ENCODE data around the gene UVSSA. TPM values are rescaled to one million over a fixed set of nuclear protein-coding genes. Genes with fewer than 3 reads are reported as not detected.

Gene UVSSA
- total RNA-seq, 1 experiment from 2014 or later, result 26.3 TPM

DNA sequence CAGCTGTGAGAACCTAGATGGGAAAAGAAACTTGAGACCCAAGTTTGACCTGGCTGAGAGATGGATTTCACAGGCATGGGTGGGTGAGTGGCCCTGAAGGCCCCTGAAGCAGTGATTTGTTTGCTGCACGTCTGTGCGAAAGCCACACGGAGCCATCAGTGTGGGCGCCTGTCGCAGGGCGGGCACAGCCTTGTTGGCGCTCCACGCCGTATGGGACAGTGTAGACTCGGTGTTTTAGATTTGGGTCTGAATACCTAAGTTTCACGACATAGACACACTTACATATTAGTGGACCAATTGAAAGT is 21.9 kb upstream of the UVSSA start:
- no peaks in the 10 kb centered on the region for H3K4me1 Mint-ChIP-seq (ENCODE audit: low read depth, unreplicated experiment)
- H3K9me3 ChIP-seq, result no peaks in the 10 kb centered on the region
- no peak overlapping the region for H3K4me3 Mint-ChIP-seq (ENCODE audit: unreplicated experiment)
- BruUV-seq (replicated peaks), result no TSS peak
- H3K4me1 ChIP-seq, result no peaks in the 10 kb centered on the region
- H3K36me3 ChIP-seq (ENCODE audit: control insufficient read depth, insufficient read depth, low read length), result peaks cover 1% of the 10 kb centered on the region; the same call in 1 of the 2 replicates
- no peaks in the 10 kb centered on the region for H3K27me3 ChIP-seq (replicated peaks; ENCODE audit: control insufficient read depth, insufficient read depth, low read length)
- TF ChIP-seq CTCF (IDR thresholded peaks at IDR 0.05; ENCODE audit: insufficient read depth in 1 of 2, low read depth in 1 of 2, low read length in 1 of 2, severe bottlenecking in 1 of 2, unreplicated experiment in 1 of 2), result no peak
- no peak for DNase-seq
- no peaks in the 10 kb centered on the region for H3K27me3 Mint-ChIP-seq (ENCODE audit: insufficient read depth, unreplicated experiment)
- intact Hi-C loops (cut with micrococcal nuclease; ENCODE audit: unreplicated experiment), result no loop called here
- no peak overlapping the region for H3K4me3 ChIP-seq (ENCODE audit: low read depth, low read length)
- CTCF ChIA-PET, result no interaction called here
- POLR2A ChIA-PET, result no interaction called here
- H3K27ac Mint-ChIP-seq (ENCODE audit: unreplicated experiment), result no peak overlapping the region
- no peaks in the 10 kb centered on the region for H3K9me3 Mint-ChIP-seq (ENCODE audit: unreplicated experiment)
- H3K36me3 Mint-ChIP-seq (ENCODE audit: insufficient read depth, unreplicated experiment), result peaks cover 23% of the 10 kb centered on the region

DNA sequence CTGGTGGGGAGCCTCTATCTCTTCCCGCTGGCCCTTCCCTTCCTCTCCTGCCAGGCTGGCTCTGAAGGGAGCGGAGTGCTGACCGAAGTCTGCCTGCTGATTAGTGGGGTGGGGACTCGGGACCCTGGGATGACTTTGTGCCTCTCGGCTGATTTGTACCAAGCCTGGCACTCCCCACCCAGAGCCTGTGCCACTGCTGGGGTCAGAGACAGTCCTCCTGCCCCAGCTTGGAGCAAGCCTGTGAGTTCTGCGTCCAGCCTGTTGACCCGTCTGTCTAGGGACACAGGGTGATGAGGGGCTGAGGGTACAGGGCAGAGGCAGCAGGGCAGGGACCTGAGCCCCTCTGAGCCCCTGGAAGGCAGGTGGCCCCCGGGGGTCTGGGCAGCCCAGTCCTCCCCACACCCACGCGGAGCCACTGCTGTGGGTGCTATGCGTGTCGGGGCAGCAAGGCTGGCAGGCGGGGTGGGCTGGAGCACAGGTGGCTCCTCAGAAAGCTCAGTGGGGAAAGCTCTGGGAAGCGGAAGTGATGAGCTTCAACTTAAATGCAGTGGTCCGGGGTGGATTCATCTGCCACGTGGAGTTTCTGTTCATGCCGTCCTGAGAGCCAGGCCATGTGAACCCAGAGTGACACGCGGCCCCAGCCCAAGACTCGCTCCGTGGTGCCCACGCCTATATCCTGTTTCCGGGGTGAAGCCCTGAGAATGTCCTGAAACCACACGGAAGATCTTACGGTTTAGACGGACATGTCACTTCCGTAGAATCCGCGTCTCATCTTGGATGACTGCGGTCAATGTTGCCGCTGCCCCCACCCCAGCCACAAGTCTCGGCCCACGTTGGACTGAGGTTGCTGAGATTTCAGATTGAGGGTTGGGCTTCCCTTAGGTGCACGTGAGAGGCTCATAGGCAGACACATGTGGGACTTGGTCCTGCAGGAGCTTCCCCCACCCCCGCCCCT is 21.1 kb upstream of the UVSSA start:
- Mint-ChIP-seq H3K4me3 (ENCODE audit: unreplicated experiment) (no peak overlapping the region), H3K36me3 (ENCODE audit: insufficient read depth, unreplicated experiment) (peaks cover 31% of the 10 kb centered on the region), H3K27me3 (ENCODE audit: insufficient read depth, unreplicated experiment) (no peaks in the 10 kb centered on the region), H3K27ac (ENCODE audit: unreplicated experiment) (no peak overlapping the region), H3K9me3 (ENCODE audit: unreplicated experiment) (no peaks in the 10 kb centered on the region), H3K4me1 (ENCODE audit: low read depth, unreplicated experiment) (no peaks in the 10 kb centered on the region)
- H3K4me1 ChIP-seq, result no peaks in the 10 kb centered on the region
- DNase-seq, result no peak
- intact Hi-C loops (cut with micrococcal nuclease; ENCODE audit: unreplicated experiment), result no loop called here
- no peaks in the 10 kb centered on the region for H3K27me3 ChIP-seq (replicated peaks; ENCODE audit: control insufficient read depth, insufficient read depth, low read length)
- ChIA-PET POLR2A (no interaction called here), CTCF (no interaction called here)
- no TSS peak for BruUV-seq (replicated peaks)
- H3K36me3 ChIP-seq (ENCODE audit: control insufficient read depth, insufficient read depth, low read length), result peaks cover 1% of the 10 kb centered on the region; the same call in 1 of the 2 replicates
- no peak for TF ChIP-seq CTCF (IDR thresholded peaks at IDR 0.05; ENCODE audit: insufficient read depth in 1 of 2, low read depth in 1 of 2, low read length in 1 of 2, severe bottlenecking in 1 of 2, unreplicated experiment in 1 of 2)
- no peaks in the 10 kb centered on the region for H3K9me3 ChIP-seq
- H3K4me3 ChIP-seq (ENCODE audit: low read depth, low read length), result no peak overlapping the region

GRCh38 chr4:1326751-1327525 is 20.1 kb upstream of the UVSSA start:
- no peaks in the 10 kb centered on the region for H3K4me1 ChIP-seq
- H3K36me3 ChIP-seq (ENCODE audit: control insufficient read depth, insufficient read depth, low read length), result peaks cover 1% of the 10 kb centered on the region; the same call in 1 of the 2 replicates
- TF ChIP-seq CTCF (IDR thresholded peaks at IDR 0.05; ENCODE audit: insufficient read depth in 1 of 2, low read depth in 1 of 2, low read length in 1 of 2, severe bottlenecking in 1 of 2, unreplicated experiment in 1 of 2), result no peak
- no TSS peak for BruUV-seq (replicated peaks)
- Mint-ChIP-seq H3K9me3 (ENCODE audit: unreplicated experiment) (no peaks in the 10 kb centered on the region), H3K36me3 (ENCODE audit: insufficient read depth, unreplicated experiment) (peaks cover 35% of the 10 kb centered on the region), H3K27ac (ENCODE audit: unreplicated experiment) (no peak overlapping the region), H3K27me3 (ENCODE audit: insufficient read depth, unreplicated experiment) (no peaks in the 10 kb centered on the region), H3K4me3 (ENCODE audit: unreplicated experiment) (no peak overlapping the region), H3K4me1 (ENCODE audit: low read depth, unreplicated experiment) (no peaks in the 10 kb centered on the region)
- DNase-seq, result no peak
- H3K27me3 ChIP-seq (replicated peaks; ENCODE audit: control insufficient read depth, insufficient read depth, low read length), result no peaks in the 10 kb centered on the region
- no peaks in the 10 kb centered on the region for H3K9me3 ChIP-seq
- H3K4me3 ChIP-seq (ENCODE audit: low read depth, low read length), result no peak overlapping the region
- ChIA-PET POLR2A (no interaction called here), CTCF (no interaction called here)
- intact Hi-C loops (cut with micrococcal nuclease; ENCODE audit: unreplicated experiment), result no loop called here
